DMS 273 (cell line): ENCODE results near the gene MARCHF9.
"Not testable (repeated sequence)": the region's sequence is repeated elsewhere in the genome, so short reads cannot be mapped to it uniquely, and the experiment has no call there.

Experiments used
- DNase-seq: peaks from one replicate; lab custom pipeline; 2025; ENCODE audit not compliant: unreplicated experiment; lab: John Stamatoyannopoulos, UW

Gene MARCHF9

DNA sequence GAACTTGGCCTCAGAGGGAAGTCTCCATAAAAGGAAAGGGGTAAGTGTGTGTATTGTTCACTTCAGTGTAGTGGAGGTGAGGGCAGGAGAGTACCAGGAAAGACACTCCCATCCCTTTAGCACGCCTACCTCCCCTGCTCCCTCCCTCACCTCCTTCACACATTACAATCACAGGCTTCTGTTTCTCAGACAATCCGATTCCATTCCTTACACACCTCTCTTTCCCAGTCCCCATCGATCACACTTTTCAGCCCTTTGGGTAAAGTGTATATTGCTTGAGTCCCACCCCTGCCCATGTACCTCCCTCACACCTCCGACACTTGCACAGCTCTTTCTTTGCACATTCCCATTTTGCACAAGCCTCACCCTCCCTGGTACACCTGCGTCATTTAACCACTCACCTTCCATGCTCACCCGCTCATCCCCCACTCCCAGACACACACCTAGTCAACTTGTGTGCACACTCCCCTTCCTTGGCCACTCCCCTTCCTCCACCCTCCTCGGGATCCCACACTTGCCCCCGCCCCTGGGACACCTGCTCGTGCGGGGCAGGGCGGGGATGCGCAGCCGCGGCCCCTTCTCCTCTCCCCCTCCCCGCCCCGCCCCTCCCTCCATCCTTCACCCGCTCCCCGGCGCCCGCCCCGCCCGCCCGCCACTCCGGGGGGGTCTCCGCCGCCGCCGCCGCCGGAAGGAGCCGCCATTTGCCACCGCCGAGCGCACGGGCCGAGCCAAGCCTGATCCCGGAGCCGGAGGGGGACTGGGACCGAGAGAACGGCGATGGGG is at the start of gene MARCHF9:
MARCHF9 (plus strand) TSS at position 693 of the 783 bp plus-strand sequence. CDS start 426 bp downstream, outside the sequence.
- peak; percentile 71 for DNase-seq

GRCh38 chr12:57707250-57707649 is 47.7 kb upstream of the MARCHF9 start:
- DNase-seq, result no peak

DNA sequence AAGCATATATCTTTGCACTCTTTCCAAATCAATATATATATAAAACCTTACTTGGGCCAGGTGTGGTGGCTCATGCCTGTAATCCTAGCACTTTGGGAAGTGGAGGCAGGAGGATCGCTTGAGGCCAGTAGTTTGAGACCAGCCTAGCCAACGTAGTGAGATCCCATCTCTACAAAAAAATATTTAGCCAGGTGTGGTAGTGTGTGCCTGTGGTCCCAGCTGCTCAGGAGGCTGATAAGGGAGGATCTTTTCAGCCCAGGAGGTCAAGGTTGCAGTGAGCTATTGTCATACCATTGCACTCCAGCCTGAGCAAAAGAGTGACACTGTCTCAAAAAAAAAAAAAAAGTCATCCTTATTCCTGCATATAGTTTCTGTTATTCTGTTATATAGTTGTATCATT is 46.6 kb upstream of the MARCHF9 start:
- DNase-seq, result no peak

- DNase-seq, result peak; percentile 11
These were observed 42.2 kb upstream of the MARCHF9 start for GRCh38 chr12:57712701-57713100.

DNA sequence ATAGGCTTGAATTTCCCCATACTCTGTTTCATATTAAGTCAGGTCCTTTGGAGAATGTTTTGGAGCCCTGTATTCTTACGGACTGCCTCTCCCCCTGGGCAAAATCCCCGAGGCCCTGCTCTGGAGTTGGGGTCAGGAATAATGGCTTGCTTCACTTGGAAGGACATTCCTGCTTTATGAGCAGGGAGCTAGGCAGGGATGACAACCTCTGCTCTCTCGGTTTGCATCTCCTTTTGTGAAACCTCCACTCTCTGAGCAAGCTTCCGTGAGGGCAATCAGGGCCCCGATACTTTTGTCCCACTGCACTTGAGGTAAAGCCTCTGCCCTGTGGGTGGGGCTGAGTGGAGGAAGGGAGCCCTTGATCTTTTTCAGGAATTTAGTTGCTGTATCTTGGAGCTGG is 41.7 kb upstream of the MARCHF9 start:
- DNase-seq, result no peak

- DNase-seq, result not testable (repeated sequence)
These were observed 39.7 kb upstream of the MARCHF9 start for GRCh38 chr12:57715036-57715748.

- DNase-seq, result no peak
These were observed 39.1 kb upstream of the MARCHF9 start for GRCh38 chr12:57715786-57716185.

- no peak for DNase-seq
These were observed 38.6 kb upstream of the MARCHF9 start for GRCh38 chr12:57716305-57716704.

GRCh38 chr12:57717131-57717530 is 37.8 kb upstream of the MARCHF9 start:
- DNase-seq, result no peak

DNA sequence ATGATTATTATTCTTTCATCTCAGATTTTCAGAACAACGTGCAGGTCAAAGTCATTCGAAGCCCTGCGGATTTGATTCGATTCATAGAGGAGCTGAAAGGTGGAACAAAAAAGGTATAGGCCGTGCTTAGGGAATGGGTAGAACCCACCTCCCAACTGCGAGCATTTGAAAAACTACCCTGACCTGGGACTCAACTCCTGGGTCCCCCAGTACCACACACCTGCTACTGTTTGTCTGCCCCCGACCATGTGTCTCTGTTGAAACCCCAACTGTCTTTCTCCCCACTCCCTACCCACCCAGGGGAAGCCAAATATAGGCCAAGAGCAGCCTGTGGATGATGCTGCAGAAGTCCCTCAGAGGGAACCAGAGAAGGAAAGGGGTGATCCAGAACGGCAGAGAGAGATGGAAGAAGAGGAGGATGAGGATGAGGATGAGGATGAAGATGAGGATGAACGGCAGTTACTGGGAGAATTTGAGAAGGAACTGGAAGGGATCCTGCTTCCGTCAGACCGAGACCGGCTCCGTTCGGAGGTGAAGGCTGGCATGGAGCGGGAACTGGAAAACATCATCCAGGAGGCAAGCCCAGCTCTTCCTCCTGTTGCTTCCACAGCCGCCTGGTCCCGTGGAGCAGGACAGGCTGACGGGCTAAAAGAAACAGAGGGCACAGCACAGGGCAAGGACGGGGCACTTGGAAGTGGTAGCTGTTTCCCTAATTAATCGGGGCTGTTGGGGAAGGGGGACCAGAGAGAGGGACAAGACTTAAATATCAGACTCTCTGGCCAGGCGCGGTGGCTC is 36.9 kb upstream of the MARCHF9 start:
- DNase-seq, result no peak

- DNase-seq, result no peak
These were observed 36.0 kb upstream of the MARCHF9 start for GRCh38 chr12:57718641-57719528.

DNA sequence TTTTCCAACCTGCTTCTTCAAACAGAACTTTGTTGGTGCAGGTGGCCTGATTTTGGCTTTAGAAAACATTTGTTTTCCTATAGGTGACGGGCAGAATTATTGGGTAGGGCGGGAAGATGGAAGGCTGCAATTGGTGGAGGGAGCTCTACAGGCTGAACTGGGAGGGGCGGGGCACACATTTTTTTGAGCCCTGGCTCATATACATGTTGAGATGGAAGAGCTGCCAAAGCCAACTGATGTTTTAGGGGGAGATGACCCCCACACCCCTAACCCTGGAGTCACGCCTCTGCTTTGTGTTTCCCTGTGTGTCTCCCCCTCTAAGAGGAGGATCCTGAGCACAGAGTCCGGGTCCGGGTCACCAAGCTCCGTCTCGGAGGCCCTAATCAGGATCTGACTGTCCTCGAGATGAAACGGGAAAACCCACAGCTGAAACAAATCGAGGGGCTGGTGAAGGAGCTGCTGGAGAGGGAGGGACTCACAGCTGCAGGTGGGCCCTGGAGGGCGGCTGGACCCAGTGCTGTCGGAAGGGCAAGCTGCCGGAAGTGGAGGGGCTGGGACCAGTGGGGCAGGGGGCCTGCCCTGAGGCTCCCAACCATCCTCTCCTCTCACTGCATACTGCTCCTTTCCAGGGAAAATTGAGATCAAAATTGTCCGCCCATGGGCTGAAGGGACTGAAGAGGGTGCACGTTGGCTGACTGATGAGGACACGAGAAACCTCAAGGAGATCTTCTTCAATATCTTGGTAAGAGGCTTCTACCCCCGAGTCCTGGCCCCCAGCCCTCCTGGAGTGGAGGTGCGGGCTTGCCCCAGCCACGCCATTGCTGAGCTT is 34.9 kb upstream of the MARCHF9 start:
- DNase-seq, result no peak

DNA sequence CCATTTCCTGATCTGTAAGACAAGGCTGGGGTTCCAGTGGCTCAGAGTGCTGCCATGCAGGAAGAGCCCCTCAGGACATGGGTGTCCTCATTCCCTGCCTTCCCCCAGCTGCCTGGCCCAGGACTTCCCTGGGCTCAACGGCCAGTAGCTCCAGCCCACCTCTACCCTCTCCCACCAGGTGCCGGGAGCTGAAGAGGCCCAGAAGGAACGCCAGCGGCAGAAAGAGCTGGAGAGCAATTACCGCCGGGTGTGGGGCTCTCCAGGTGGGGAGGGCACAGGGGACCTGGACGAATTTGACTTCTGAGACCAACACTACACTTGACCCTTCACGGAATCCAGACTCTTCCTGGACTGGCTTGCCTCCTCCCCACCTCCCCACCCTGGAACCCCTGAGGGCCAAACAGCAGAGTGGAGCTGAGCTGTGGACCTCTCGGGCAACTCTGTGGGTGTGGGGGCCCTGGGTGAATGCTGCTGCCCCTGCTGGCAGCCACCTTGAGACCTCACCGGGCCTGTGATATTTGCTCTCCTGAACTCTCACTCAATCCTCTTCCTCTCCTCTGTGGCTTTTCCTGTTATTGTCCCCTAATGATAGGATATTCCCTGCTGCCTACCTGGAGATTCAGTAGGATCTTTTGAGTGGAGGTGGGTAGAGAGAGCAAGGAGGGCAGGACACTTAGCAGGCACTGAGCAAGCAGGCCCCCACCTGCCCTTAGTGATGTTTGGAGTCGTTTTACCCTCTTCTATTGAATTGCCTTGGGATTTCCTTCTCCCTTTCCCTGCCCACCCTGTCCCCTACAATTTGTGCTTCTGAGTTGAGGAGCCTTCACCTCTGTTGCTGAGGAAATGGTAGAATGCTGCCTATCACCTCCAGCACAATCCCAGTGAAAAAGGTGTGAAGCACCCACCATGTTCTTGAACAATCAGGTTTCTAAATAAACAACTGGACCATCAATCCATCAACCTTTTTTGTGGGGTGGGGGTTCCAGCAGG is 34.0 kb upstream of the MARCHF9 start:
- DNase-seq, result no peak

DNA sequence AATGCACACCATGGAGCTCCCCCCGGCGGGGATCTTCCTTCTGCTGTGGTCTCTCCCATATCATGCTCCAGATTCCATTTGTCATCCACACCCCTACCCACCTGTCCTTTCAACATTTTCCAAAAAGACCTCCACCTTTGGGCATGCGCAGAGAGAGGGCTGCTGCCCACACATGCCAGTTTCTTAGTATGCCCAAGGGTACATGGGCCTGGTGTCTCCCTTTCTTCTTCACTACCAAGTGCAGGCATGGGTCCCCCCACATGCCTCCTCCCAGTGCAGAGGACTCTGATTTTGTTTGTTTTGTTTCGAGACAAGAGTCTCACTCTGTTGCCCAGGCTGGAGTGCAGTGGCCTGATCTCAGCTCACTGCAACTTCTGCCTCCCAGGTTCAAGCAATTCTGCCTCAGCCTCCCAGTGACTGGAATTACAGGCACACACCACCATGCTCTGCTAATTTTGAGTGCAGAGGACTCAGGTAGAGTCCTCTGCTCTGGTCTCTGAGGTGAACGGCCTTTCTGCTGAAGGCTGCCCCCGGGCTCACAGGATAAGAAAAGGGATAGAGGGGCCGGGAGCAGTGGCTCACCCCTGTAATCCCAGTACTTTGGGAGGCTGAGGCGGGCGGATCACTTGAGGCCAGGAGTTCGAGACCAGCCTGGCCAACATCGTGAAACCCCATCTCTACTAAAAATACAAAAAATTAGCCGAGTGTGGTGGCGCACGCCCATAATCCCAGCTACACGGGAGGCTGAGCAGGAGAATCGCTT is 32.9 kb upstream of the MARCHF9 start:
- DNase-seq, result not testable (repeated sequence)

DNA sequence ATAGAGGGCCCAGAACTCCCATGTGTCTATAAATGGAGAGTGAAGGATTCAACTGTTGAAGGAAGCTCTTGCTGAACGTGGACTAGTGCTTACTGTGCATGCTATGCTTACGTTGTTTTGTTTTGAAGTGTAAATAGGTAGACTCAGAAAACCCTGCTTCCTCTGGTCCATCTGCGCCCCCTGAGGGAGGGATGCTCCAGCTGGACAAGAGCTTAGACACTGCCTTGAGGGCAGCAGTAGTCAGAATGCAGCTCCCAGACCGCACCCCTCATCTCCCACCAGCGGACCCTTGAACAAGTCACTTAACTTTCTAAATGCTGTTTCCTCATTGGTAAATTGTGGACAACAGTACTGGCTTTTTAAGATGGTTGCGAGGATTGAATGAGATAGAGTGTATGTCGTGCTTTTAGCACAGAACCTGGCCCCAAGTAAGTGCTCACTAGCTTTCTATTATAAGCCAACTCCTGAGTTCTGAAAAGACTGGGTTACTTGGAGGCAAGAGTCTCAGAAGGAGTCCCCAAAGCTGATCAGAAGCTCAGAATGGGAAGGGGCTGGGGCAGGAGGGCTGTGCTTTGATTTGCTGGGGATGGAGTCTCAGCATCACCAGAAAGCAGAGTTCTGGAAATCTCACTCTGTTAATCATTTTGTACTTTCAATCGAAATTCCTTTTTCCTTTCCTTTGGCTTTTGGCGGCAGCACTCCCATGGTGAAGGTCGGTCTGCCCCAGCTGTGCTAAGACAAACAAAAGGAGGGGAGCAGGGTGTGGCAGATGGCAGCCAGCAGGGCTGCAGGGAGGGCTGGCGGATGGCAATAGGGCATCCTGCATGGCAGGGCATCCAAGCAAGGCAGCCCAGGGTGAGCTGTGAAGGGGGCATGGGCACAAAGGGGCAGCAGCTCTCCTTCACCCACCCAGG is 31.9 kb upstream of the MARCHF9 start:
- peak; percentile 74 for DNase-seq

GRCh38 chr12:57723630-57723962 is 31.3 kb upstream of the MARCHF9 start:
- no peak for DNase-seq
